SH-SY5Y (cell line): ENCODE measurements around the gene DCLK1.

Source experiments
- GATA2 ChIP-seq: IDR thresholded peaks from 2 replicates; pipeline ENCODE4 v1.6.1; 2011; ENCODE audit warnings: mild to moderate bottlenecking, low read depth, low read length
- GATA3 ChIP-seq: IDR thresholded peaks from 2 replicates; pipeline ENCODE4 v1.6.1; 2011; ENCODE audit warnings: low read depth, mild to moderate bottlenecking, low read length, moderate library complexity

GRCh38 chr13:35784286-35784951 is 346.8 kb downstream of the DCLK1 start:
- TF ChIP-seq GATA3 (no peak), GATA2 (no peak)
